HCT116 (cell line): ENCODE measurements around the gene ZBTB42. TPM values are rescaled to one million over a fixed set of nuclear protein-coding genes. Genes with fewer than 3 reads are reported as not detected.

ENCODE experiments used
- ATAC-seq: fragments of 200-7000 bp; cut with Tn5 transposase; 2 replicates; pipeline ENCODE4 v1.9.1; 2020; ENCODE audit warnings: mild to moderate bottlenecking, moderate library complexity
- BruUV-seq: library from RNA; stranded (reverse); fragments of 400-500 nt; replicated peaks from 2 replicates; lab custom pipeline; 2021; lab: Mats Ljungman, UMichigan
- CTCF ChIA-PET: fragments of 300-600 bp; sonication (Branson Sonifier 250); formaldehyde crosslinking; loops from one replicate; lab custom pipeline; 2021; ENCODE audit warnings: antibody characterized with exemption; lab: Charles Lee
- POLR2A ChIA-PET: fragments of 300-600, 350-600 bp; sonication (Branson Sonifier 250); formaldehyde crosslinking; loops from one replicate; lab custom pipeline; 2021; ENCODE audit warnings: antibody characterized with exemption; lab: Charles Lee
- RAD21 ChIA-PET, 2 experiments: fragments of 300-600 bp; sonication (Branson Sonifier 250); formaldehyde crosslinking; loops; one replicate each; lab custom pipeline; 2023; ENCODE audit warnings: low total read pairs in 2 of 2; ENCODE audit not compliant: uncharacterized antibody in 2 of 2, unreplicated experiment in 2 of 2, low non-redundant PET in 1 of 2; lab: Charles Lee
- DNase-seq: peaks from one replicate; pipeline ENCODE4 v3.0.0-alpha.2; 2010; ENCODE audit warnings: low read depth, low spot score
- H2AFZ ChIP-seq: fragments of 200-600 bp; shearing (Covaris generic), sonication (generic); 2 replicates; pipeline ENCODE4 v1.6.1; 2017; ENCODE audit warnings: low read depth, mixed run types, mixed read lengths, antibody characterized with exemption, low read length; ENCODE audit not compliant: poor library complexity, severe bottlenecking
- H3K27ac ChIP-seq: 2 replicates; pipeline ENCODE4 v1.5.1; 2012; ENCODE audit warnings: low read depth, low read length
- H3K27me3 ChIP-seq: fragments of 200-600 bp; sonication (generic); 2 replicates; pipeline ENCODE4 v1.6.1; 2016; ENCODE audit warnings: mixed run types, low read length, mixed read lengths; ENCODE audit not compliant: insufficient read depth
- H3K36me3 ChIP-seq, 2 experiments: fragments of 200-500 bp in 1 of 2; fragments of 200-600 bp in 1 of 2; sonication (Bioruptor generic) in 1 of 2; sonication (generic) in 1 of 2; 2 replicates each; pipeline versions ENCODE4 v1.5.1 to v1.6.1; 2014 to 2016; ENCODE audit warnings: low read length in 2 of 2, inconsistent platforms in 1 of 2, mixed read lengths in 1 of 2, mixed run types in 1 of 2; ENCODE audit not compliant: insufficient read depth in 2 of 2, control insufficient read depth in 1 of 2
- H3K4me1 ChIP-seq, 2 experiments: fragments of 200-600 bp in 1 of 2; sonication (generic) in 1 of 2; 2 replicates each; pipeline versions ENCODE4 v1.5.1 to v1.6.1; 2012 to 2017; ENCODE audit warnings: low read length in 2 of 2, inconsistent platforms in 1 of 2, mild to moderate bottlenecking in 1 of 2, mixed read lengths in 1 of 2, mixed run types in 1 of 2, moderate library complexity in 1 of 2; ENCODE audit not compliant: insufficient read depth in 2 of 2, control insufficient read depth in 1 of 2
- H3K4me2 ChIP-seq: fragments of 200-600 bp; sonication (generic); 2 replicates; pipeline ENCODE4 v1.6.1; 2017; ENCODE audit warnings: mixed run types, low read length, mixed read lengths
- H3K4me3 ChIP-seq, 2 experiments: fragments of 200-600 bp in 1 of 2; sonication (generic) in 1 of 2; replicated peaks in 1 of 2; 2 replicates each; pipeline ENCODE4 v1.5.1; 2011 to 2016; ENCODE audit warnings: low read length in 2 of 2, control low read depth in 1 of 2, low read depth in 1 of 2, mild to moderate bottlenecking in 1 of 2, mixed read lengths in 1 of 2, mixed run types in 1 of 2
- H3K79me2 ChIP-seq: fragments of 200-600 bp; sonication (generic); 2 replicates; pipeline ENCODE4 v1.6.1; 2017; ENCODE audit warnings: mild to moderate bottlenecking, mixed run types, low read length, moderate library complexity, mixed read lengths; ENCODE audit not compliant: insufficient read depth
- H3K9ac ChIP-seq: fragments of 200-600 bp; sonication (generic); 2 replicates; pipeline ENCODE4 v1.6.1; 2016; ENCODE audit warnings: low read length, mixed read lengths
- H3K9me2 ChIP-seq: fragments of 200-600 bp; sonication (generic), shearing (Covaris generic); 2 replicates; pipeline ENCODE4 v1.6.1; 2017; ENCODE audit warnings: mixed run types, mild to moderate bottlenecking, moderate library complexity; ENCODE audit not compliant: insufficient read depth
- H3K9me3 ChIP-seq, 2 experiments: fragments of 200-500 bp in 1 of 2; fragments of 200-600 bp in 1 of 2; sonication (Bioruptor generic) in 1 of 2; sonication (generic) in 1 of 2; 2 replicates each; pipeline ENCODE4 v1.6.1; 2014 to 2017; ENCODE audit warnings: low read length in 2 of 2, mixed read lengths in 2 of 2, inconsistent platforms in 1 of 2, low read depth in 1 of 2, mild to moderate bottlenecking in 1 of 2, mixed run types in 1 of 2, moderate library complexity in 1 of 2; ENCODE audit not compliant: control insufficient read depth in 1 of 2, insufficient read depth in 1 of 2
- H4K20me1 ChIP-seq: fragments of 200-600 bp; sonication (generic), shearing (Covaris generic); 2 replicates; pipeline ENCODE4 v1.6.1; 2017; ENCODE audit warnings: mixed run types, mild to moderate bottlenecking, moderate library complexity; ENCODE audit not compliant: insufficient read depth
- CEBPB ChIP-seq: IDR thresholded peaks from 2 replicates; pipeline ENCODE4 v1.6.1; 2012; ENCODE audit warnings: low read depth
- EGR1 ChIP-seq: IDR thresholded peaks from 2 replicates; pipeline ENCODE4 v1.6.1; 2012; ENCODE audit warnings: low read depth
- ELF1 ChIP-seq: IDR thresholded peaks from 2 replicates; pipeline ENCODE4 v1.6.1; 2012; ENCODE audit warnings: low read depth, borderline replicate concordance
- FOSL1 ChIP-seq: IDR thresholded peaks from 2 replicates; pipeline ENCODE4 v1.6.1; 2012; ENCODE audit warnings: low read depth
- JUND ChIP-seq: IDR thresholded peaks from 2 replicates; pipeline ENCODE4 v1.6.1; 2012
- POLR2AphosphoS5 ChIP-seq: IDR thresholded peaks from 2 replicates; pipeline ENCODE4 v1.6.1; 2011; ENCODE audit warnings: mild to moderate bottlenecking, low read depth, low read length, moderate library complexity
- RAD21 ChIP-seq: IDR thresholded peaks from 2 replicates; pipeline ENCODE4 v1.6.1; 2012; ENCODE audit warnings: low read depth, mild to moderate bottlenecking
- SIN3A ChIP-seq: IDR thresholded peaks from 2 replicates; pipeline ENCODE4 v1.6.1; 2012; ENCODE audit warnings: low read depth
- YY1 ChIP-seq: IDR thresholded peaks from 2 replicates; pipeline ENCODE4 v1.6.1; 2011; ENCODE audit warnings: low read length, low read depth, moderate library complexity, mild to moderate bottlenecking; ENCODE audit not compliant: insufficient replicate concordance; ENCODE audit errors: extremely low read depth
- ZBTB33 ChIP-seq: IDR thresholded peaks from 2 replicates; pipeline ENCODE4 v1.6.1; 2011; ENCODE audit warnings: mild to moderate bottlenecking, low read length, moderate library complexity; ENCODE audit not compliant: insufficient replicate concordance; ENCODE audit errors: extremely low read depth
- ZFX ChIP-seq: fragments of 450-650 bp; IDR thresholded peaks from 2 replicates; pipeline ENCODE4 v1.6.1; 2017
- ZNF274 ChIP-seq: fragments of 200-500 bp; sonication (Bioruptor generic); IDR thresholded peaks from 2 replicates; pipeline ENCODE4 v1.6.1; 2014; ENCODE audit warnings: mild to moderate bottlenecking, low read depth, low read length, inconsistent platforms
- intact Hi-C: fragments of 100-400 bp; cut with micrococcal nuclease; formaldehyde crosslinking; loops from 2 replicates; pipeline ENCODE4 v1.10.0; 2022
- total RNA-seq: library from RNA; stranded (reverse); gene quantifications from one replicate; pipeline ENCODE4 v1.2.1, GENCODE V29; 2021; ENCODE audit not compliant: unreplicated experiment
- TF ChIP-seq, protein P1 (sequence below), 3 experiments: fragments of 200-600 bp in 1 of 3; sonication (generic) in 1 of 3; IDR thresholded peaks in 2 of 3; conservative IDR thresholded peaks in 1 of 3; 2 replicates each; pipeline ENCODE4 v1.5.1; 2012 to 2017; ENCODE audit warnings: low read depth in 2 of 3, low read length in 2 of 3, antibody characterized with exemption in 1 of 3, borderline replicate concordance in 1 of 3, control low read depth in 1 of 3, mild to moderate bottlenecking in 1 of 3, mixed read lengths in 1 of 3, mixed run types in 1 of 3, moderate library complexity in 1 of 3; ENCODE audit not compliant: insufficient read depth in 1 of 3

ZBTB42 gene
- total RNA-seq, 1 experiment from 2014 or later = 4.4 TPM

- H3K4me2 ChIP-seq = no peak overlapping the region
- intact Hi-C loops = no loop called here
- POLR2A ChIA-PET = no interaction called here
- H3K4me3 ChIP-seq = no peak overlapping the region
- no peaks in the 10 kb centered on the region for H3K36me3 ChIP-seq
- CTCF ChIA-PET = no interaction called here
- H3K9me2 ChIP-seq = no peaks in the 10 kb centered on the region
- H3K27me3 ChIP-seq = no peaks in the 10 kb centered on the region
- DNase-seq (no peak), ATAC-seq (no peak)
- H3K79me2 ChIP-seq = no peaks in the 10 kb centered on the region
- no peaks in the 10 kb centered on the region for H4K20me1 ChIP-seq
- H3K27ac ChIP-seq = no peak overlapping the region
- no peak overlapping the region for H2AFZ ChIP-seq
- H3K9ac ChIP-seq = no peak overlapping the region
- TF ChIP-seq RAD21 (no peak), ZBTB33 (no peak), YY1 (no peak), POLR2AphosphoS5 (no peak), CEBPB (no peak), SIN3A (no peak), FOSL1 (no peak), JUND (no peak), ZFX (no peak), ZNF274 (no peak), ELF1 (no peak), EGR1 (no peak)
- TF ChIP-seq, protein P1, sequence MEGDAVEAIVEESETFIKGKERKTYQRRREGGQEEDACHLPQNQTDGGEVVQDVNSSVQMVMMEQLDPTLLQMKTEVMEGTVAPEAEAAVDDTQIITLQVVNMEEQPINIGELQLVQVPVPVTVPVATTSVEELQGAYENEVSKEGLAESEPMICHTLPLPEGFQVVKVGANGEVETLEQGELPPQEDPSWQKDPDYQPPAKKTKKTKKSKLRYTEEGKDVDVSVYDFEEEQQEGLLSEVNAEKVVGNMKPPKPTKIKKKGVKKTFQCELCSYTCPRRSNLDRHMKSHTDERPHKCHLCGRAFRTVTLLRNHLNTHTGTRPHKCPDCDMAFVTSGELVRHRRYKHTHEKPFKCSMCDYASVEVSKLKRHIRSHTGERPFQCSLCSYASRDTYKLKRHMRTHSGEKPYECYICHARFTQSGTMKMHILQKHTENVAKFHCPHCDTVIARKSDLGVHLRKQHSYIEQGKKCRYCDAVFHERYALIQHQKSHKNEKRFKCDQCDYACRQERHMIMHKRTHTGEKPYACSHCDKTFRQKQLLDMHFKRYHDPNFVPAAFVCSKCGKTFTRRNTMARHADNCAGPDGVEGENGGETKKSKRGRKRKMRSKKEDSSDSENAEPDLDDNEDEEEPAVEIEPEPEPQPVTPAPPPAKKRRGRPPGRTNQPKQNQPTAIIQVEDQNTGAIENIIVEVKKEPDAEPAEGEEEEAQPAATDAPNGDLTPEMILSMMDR (IDR thresholded peaks at IDR 0.05 in 2 of 3, conservative IDR thresholded peaks at IDR 0.05 in 1 of 3; ENCODE audit: borderline replicate concordance in 1 of 3, insufficient read depth in 1 of 3, low read depth in 2 of 3, low read length in 2 of 3) = no peak
- TF ChIP-seq, all 23 proteins: peak for 0
- Histone ChIP-seq H3K4me1 (peaks cover 23 to 32% of the 10 kb centered on the region in 2 experiments), H3K9me3 (peaks cover 0 to 7% of the 10 kb centered on the region in 2 experiments; a peak in 1 of 4 replicates)
- RAD21 ChIA-PET = no interaction called here
- no TSS peak for BruUV-seq
These were observed 23.6 kb downstream of the ZBTB42 start for GRCh38 chr14:104824353-104824997.
